Stimulated activated CD4-positive, alpha-beta T cell treated with anti-CD3 and anti-CD28 coated beads, Interleukin-4, amount 100 ng/mL, for 1 hour (primary cell): ENCODE data around the gene TRPV5.
A peak's percentile ranks its signal among the peaks of the same experiment; 100 is the strongest.

Source experiments
- DNase-seq: peaks from one replicate; pipeline ENCODE4 v3.0.0-alpha.2; 2020

TRPV5 gene

DNA sequence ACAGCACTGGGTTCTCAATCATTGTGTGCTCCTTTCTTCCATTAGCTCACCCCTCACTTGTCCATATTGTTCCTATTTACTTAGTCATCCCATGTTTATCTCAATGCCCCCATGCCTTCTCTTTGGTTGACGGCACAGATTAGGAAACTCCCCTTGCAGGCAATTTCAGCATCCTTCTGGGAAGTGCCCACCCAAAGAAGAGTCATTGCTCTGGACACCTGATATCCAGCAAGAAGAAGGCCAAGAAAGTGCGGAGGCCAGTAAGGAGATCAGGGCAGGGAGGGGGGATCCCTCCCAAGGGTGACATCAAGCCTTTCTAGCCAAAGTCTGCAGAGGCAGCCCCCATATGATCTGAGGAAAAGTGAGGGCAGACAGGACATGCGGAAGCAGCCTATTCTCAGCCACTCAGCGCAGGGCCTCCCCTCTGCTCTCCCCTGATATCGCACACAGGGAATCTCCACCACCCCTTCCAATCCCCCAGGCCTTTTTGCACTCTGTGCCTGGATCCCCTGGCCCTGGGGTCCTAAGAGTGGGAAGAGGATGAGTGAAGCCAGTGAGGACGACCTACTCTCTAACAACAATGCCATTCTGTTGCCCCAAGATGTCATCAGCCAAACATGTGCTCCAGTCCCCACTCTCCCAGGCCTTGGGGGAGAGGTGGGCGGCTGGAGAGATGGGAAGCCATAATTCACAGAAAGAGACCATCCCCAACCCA lies 49.8 kb downstream of the TRPV5 start:
- DNase-seq, result no peak

DNA sequence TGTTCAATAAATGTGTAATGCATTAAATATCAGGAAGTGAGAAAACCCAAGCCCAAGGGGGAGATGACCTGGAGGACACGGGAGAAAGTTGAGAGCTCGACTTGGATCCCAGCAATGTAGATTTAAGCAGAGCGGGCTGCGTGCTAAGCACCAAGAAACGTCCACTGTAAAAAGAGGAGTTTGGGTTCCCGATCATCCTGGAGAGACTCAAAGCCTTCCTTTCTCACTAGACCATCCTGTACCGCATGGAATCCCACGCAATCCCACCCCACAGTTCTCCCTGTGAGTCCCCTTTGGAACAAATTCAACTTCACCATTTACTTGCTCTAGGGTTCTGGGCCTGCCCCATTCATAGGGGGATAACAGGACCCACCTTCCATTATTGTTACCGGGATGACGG lies 50.4 kb downstream of the TRPV5 start:
- no peak for DNase-seq

DNA sequence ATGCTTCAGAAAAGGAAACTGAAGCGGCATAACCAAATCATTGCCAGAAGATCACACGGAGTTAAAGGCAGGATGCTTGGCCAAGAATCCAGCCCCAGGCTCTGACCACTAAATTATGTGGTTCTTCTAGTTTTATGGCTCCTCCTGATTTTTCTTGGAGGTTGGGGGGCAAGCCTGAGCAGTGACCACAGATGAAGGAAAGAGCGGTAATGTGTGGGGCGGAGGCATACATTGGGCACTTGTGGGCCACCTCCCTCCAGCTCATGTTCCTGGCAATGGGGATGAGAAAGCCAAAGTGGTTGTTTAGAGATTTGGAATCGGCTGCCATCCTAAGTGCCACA lies 51.2 kb downstream of the TRPV5 start:
- DNase-seq, result no peak

DNA sequence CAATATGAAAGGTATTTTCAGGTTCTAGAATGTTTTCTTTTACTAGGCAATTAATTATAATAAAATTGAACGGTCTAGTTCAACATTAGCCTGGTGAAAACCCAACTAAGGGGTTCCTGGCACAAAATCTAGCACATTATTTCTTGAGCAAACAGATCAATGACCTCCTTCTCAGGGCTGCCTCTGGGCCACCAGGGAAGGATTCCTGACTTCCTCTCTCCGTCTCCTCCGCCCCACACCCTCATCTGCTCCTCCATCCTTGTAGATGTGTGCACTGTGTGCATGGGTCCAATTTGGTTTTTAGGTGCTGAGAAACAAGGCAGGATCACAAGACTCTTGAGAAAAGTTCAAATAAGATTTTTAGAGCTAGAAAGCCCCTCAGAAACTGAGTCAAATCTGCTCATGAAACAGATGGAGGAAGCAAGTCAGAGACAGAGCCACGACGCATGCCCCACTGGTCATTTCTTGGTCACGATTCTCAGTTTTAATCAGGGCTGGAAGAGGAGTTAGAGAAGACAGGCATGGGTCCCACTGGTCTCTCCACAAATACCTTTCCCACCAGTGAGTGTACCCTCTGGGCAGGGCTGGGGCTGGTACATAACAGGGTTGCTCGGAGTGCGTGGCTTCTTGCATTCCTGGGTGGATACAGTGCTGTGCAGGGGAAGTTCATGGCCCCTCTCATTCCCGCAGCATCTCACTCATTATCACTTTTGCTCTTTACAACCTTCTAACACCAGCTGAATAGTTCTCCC lies 51.8 kb downstream of the TRPV5 start:
- DNase-seq, result no peak

DNA sequence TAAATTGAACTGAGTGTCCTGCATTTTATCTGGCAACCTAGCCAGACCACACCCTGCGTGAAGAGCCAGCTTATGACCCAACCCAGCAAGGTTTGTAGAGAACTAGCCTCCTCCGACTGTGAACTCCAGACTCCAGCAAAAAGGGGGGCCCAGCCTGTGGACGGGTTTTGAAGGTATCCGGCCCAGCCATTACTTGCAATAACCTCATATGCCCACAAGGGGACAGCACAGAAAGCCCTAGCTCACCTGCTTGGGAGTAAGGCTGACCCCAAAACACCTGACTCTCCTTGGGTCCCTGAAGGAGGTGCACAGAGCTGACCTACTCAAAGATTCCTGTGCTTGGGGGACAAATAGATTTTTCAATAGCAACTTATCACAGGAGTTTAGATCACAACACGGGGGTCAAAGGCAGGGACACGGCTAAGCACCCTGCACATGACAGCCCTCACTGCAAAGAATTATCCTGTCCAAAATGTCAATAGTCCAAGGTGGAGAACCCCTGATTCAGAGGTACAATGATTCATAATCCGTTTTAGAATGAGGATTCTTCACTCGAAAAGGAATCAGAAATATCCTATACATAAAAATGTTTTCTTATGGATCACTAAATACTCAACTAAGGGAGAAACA lies 52.6 kb downstream of the TRPV5 start:
- DNase-seq, result peak; percentile 35

DNA sequence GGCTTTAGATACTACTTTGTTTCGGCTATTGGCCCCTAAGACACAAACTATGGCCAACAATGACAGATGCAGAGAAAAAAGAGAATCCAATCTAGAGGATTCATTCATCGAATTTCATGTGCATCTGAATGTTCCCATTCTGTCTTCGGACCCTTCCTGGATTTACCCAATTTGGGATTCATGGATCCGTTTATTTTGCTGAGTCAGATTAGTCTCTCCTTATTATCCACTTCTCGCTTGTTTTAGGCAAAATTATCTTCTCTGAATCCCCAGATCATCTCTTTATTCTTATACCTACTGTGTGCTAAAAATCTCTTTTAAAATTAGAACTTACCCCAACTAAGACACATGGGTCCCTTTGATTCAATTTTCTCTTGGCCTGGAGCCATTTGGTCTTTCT lies 54.5 kb downstream of the TRPV5 start:
- DNase-seq, result no peak

DNA sequence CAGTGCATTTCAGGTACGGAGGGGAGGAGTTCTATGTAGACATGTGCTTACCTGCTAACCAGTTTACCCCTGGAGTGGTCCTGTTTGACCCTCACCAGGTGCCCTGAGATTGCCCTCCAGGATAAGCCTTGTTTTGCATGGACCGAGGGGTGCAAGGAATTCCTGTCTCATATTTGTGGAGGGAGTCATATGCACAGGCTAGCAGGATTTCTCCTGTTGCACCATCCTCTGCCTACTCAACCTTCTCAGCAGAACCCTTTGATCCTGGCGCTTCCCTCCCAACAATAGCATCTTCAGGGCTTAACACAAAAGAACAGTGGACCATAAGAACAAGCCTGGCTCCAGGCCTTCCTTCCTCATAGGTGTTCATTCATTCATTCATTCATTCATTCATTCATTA lies 55.2 kb downstream of the TRPV5 start:
- no peak for DNase-seq

DNA sequence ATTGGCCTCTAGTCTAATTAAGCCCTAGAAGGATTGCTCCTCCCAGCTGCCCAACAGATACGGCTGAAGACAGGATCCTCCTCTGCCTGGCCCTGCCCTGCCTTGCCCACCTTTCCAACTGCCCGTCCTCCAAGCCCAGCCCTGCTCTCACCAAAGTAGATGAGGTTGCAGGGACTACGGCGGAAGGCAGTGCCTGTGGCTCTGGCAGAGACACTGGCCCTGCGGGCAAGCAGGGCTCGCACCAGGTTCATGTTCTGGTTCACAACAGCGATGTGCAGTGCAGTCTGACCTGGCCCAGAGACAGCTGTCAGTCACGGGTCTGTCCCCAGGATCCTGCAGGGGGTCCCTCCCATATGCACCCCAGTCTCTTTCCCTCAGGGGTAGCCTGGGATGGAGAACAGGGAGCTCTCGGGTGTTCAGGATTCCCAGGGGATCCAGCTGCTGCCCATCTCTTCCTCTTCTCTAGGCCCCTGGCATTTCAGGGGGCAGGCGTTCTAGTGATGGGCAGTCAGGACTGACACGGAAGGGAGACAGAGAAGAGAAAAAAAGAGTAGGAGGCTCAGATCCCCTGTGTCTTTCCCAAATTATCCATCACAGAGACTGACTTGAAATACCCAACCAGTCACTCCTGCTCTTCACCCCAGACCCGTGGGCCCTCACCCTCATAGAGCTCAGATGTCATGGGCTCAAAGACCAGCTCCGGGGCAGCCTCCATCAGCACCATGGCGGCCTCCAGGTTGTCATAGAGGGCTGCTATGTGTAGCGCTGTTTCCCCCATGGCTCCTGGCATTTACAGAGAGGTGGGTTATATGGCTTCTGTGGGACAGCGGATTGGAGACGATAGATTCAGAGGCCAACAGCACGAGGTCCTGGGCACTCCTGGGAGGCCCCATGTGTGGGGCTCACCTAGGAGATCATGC lies 56.3 kb downstream of the TRPV5 start:
- DNase-seq, result no peak

DNA sequence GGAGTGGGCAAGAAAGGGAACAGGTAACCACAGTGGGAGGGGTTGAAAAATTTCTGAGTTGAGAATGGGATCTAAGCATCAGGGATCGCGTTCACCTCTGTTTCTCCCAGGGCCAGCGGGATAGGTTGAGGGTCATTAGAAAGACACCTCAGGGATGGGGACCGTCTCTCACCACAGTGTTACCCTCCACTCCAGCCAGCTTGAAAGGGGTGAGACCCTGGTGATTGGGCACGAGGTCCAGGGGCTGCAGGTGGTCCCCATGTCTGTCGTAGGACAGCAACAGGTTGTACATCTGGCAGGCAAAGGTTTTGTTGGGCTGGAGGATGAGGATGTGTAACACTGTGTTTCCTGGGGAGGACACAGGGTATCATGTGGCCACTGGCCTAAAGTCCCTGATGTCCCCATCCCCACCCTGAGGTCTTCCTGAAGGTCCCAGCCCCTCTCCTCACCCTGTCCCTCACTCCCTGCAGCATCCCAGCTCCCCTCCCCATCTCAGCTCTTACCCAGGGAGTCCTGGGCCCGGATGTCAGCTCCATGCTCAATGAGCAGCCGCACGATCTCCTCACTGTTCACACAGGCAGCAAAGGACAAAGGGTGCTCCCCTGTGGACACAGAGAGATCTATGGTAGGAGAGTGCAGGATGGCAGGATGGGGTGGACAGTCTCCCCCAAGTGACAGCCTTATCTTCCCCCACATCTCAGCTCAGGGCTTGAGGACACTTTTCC lies 57.1 kb downstream of the TRPV5 start:
- DNase-seq, result no peak

DNA sequence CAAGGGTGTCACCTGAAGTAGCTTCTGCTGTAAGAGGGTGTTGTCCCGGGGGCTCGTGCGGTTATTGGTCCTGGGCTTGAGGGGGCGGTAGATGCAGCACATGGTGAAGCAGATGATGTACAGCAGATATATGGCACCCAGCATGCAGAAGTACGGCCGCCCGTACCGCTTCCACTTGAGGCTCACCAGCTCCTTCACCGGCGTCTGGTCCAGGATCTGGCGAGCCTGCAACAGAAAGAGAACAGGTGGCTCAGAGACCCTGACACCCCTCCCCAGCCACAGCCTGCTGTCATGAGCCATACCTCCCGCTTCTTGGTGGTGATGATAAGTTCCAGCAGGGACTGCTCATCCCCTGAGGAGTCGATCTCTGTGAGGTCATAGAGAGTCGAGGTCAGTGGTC lies 58.1 kb downstream of the TRPV5 start:
- no peak for DNase-seq

DNA sequence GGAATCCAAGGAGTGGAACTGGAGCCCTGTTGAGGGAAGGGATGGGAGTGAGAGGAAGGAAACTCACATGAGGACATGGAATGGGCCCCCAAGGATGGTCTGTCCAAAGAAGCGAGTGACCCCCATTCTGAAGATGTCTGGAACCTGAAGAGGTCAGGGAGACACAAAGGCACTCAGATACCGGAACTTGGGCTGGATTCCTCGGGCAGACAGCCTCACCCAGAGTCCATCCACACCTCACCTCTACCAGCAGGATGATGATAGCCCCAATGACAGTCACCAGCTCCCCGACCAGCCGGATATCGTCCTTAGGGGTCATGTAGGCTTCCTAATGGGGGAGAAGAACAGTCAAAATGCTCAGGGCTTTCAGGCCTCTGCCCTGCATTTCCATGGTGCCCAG lies 58.7 kb downstream of the TRPV5 start:
- no peak for DNase-seq

DNA sequence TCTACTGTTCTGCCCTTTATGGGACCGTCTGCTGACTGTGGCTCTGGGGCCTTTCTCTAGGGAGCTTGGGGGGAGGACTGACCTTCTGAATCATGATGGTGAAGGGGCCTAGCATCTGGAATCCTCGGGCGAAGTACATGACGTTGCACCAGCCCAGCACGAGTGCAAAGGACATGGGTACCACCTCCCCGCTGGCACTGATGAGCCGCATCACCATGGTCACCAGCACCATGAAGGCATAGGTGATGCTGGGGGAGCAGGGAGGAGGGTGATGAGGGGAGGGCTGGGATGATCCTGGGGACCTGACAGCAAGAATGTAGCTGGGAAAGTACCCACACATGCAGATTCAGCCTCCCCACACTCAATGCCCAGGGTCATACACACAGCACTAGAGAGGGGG lies 59.1 kb downstream of the TRPV5 start:
- no peak for DNase-seq

DNA sequence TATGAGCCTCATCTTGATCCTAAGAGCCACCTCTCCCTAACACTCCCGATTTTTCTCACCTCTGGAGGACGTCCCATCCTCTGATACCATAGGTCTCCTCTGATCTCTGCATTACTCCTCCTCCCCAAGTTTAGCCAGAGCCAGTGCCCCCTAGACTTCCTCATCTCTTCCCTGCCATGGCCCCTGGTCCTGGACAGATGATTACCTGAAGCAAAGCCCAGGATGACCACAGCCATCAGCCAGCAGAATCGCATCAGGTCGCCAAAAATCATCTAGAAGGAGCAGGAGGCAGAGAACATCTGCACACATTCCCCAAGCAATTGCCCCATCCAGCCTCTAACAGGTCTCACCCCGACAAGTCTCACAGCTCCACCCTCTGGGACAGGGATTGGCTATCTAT lies 59.7 kb downstream of the TRPV5 start:
- DNase-seq, result no peak

DNA sequence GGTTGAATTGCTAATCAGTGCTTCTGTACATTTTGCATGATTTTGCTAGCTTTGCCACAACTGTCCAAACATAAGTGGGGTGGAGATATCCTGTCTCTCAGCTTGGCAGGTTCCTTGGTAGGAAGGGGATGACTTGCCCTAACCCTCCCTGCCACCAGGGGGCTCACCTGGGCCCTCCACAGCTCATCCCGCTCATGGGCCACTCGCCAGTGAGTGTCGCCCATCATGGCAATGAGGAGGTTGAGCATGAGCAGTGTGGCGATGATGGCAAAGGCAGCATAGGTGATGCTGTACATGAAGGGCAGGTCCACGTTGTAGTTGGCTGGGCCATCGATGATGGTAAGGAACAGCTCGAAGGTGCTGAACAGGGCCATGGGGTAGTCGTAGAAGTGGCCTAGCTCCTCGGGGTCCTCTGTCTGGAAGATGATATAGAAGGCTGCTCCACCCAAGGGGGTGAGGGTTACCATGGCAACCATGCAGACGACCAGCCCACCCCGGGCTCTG lies 60.2 kb downstream of the TRPV5 start:
- DNase-seq, result peak; percentile 30

DNA sequence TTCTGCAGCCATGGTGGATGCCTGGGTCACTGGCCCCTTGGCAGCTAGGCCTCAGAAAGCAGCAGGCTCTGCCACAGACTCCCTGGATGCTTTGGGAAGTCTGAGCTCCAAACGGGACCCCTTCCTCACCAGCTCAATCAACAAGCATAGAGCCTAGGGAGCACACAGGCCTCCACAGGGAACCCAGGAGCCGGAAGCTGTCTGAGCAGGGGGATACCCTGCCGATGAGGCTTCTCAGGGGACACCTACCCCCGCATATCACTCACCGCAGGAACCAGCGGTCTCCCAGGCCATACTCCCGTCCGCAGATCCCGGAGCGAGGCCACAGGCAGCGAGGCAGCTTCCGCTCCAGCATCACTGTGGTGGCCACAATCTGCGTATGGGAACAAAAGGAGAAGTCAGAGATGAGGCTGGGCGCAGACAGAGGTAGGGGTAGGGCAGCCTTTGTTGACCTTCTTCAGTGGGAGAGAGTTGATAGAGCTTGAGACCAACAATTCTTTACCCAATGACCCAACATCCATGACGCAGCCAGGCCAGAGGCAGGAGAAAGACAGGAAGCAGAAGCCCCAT lies 61.4 kb downstream of the TRPV5 start:
- DNase-seq, result no peak

DNA sequence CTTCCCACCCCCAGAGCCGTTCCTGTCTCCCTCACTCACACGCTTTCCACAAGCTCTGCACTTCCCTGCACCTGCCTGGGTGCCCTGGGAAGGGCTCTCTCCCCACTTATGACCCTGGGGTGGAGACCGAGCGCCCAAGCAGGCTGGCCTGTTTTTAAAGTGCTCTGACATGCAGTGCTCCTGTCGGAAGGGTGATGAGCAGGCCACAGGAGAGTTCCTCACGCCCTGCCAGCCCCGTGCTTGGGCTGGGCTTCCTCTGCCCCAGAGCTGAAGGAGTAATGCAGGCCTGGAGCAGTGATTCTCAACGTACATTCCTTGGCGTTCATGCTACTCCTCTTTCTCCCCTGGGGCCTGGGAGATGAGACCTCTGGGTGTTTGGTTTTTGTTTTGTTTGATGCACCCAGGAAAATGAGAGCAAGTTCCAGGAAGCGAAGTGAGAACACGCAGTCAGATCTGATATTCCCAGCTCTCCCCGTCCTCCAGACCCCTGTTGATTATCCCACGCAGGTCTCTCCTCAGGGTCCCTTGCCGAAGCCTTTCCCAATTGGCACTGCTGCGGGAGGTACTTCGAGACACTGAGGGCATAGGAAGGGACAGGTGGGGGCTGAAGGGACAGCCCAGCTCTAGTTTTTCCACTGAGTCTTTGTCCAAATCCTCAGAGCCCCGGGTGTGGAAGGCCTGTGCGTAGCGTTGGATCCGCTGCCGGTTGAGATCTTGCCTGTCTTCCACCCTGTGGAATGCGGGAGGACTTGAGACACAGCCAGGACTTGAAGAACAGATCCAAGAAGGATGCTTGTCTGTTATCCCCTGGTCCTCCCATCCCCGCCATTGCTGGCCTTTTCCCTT lies 62.1 kb downstream of the TRPV5 start:
- DNase-seq, result no peak

DNA sequence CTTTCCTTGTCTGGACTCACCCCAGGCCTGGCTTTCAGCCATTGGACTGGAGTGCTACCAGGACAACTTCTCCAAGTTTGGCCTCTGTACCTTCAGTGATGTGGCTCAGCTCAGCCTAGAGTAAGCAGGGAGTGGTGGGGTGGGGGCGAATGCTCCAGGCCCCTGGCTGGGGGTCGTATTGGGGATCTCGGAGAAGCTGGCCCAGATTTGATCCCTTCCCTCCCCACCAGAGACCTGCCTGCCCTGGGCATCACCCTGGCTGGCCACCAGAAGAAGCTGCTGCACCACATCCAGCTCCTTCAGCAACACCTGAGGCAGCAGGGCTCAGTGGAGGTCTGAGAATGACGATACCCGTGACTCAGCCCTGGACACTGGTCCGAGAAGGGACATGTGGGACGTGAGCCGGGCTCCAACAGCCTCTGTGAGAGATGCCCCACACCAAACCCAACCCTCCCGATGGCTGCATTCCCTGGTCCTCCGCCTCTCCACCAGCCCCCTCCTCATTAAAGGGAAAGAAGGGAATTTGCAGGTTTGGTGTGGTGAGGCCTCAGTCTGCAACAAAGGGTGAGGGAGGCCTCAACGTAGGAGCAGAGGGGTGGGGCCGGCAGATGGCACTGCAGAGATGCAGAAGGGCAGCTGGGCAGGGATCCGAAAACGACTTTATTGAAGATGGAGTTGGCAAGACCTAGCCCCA lies 62.8 kb downstream of the TRPV5 start:
- no peak for DNase-seq

DNA sequence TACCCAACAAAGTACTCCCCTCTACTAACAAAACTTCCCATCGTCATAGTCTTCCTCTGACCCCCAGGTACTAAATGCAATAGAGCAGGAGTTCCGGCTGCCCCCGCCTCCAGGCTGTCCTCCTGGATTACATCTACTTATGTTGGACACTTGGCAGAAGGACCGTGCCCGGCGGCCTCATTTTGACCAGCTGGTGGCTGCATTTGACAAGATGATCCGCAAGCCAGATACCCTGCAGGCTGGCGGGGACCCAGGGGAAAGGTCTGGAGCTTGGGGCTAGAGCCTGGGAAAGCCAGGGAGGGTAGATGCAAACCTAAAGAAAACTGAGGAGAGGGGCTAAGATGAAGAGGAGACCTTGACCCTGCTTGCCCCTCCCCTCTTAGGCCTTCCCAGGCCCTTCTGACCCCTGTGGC lies 63.4 kb downstream of the TRPV5 start:
- DNase-seq, result no peak

DNA sequence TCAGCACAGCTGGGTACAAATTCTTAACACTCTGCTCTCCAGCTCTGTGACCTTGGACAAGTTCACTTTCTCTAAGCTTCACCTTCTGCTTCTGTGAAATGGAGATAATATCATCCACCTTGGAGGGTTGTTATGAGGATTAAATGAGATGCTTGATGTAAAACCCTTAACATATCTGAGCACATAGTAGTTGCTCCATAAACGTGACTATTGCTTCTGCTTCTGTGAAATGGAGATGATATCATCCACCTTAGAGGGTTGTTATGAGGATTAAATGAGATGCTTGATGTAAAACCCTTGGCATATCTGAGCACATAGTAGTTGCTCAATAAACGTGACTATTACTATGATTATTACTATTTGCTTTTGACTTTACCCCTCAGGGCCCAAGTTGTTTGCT lies 64.1 kb downstream of the TRPV5 start:
- DNase-seq, result no peak

DNA sequence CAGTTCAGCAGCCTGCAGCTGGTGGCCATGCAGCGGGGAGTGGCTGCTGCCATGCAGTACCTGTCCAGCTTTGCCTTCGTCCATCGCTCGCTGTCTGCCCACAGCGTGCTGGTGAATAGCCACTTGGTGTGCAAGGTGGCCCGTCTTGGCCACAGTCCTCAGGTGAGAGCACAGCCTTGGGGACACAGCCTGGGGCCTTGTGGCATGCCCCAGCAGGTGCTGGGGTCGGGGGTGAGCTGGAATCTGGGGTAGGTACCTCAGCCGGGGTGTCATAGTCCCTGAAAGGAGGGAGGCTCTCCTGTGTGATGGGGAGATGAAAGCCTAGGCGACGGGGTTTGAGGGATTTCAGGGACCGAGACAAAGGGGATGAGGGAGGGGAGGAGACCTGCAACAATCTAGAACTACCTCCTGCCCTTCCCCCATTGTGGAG lies 64.5 kb downstream of the TRPV5 start:
- no peak for DNase-seq
